SW 1271 (cell line): ENCODE data around the gene CROCC.
"Not testable (repeated sequence)": the region's sequence is repeated elsewhere in the genome, so short reads cannot be mapped to it uniquely, and the experiment has no call there.

Experiments used
- DNase-seq, 2 experiments: peaks; one replicate each; lab custom pipeline; 2025; lab: John Stamatoyannopoulos, UW

Gene CROCC

GRCh38 chr1:16916036-16916880 is 5.5 kb upstream of the CROCC start:
- DNase-seq = not testable (repeated sequence)

- DNase-seq = no peak
Measured at GRCh38 chr1:16918371-16918770, 3.4 kb upstream of the CROCC start.

GRCh38 chr1:16918936-16919665 is 2.6 kb upstream of the CROCC start:
- DNase-seq = not testable (repeated sequence)

GRCh38 chr1:16920951-16921350 is 780 bp upstream of the CROCC start:
- DNase-seq = no peak

DNA sequence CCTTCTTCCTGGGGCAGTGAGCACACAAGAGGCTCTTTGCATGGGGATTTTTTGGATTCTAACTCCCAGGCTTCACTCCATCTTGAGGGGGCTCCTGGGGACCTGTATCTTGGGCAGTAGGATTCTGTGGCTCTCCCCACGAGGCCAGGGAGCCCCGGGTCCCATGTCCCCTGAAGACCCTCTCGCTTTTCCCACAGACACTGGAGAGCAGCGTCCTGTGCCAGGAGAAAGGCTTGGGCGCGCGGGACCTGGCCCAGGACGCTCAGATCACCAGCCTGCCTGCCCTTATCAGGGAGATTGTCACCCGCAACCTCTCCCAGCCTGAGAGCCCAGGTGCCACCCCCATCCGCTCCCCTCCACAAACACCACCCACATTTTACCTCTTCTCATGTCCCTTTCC is 735 bp downstream of the CROCC start:
- no peak for DNase-seq

GRCh38 chr1:16922885-16923431 is 1.2 kb downstream of the CROCC start:
- DNase-seq = no peak

DNA sequence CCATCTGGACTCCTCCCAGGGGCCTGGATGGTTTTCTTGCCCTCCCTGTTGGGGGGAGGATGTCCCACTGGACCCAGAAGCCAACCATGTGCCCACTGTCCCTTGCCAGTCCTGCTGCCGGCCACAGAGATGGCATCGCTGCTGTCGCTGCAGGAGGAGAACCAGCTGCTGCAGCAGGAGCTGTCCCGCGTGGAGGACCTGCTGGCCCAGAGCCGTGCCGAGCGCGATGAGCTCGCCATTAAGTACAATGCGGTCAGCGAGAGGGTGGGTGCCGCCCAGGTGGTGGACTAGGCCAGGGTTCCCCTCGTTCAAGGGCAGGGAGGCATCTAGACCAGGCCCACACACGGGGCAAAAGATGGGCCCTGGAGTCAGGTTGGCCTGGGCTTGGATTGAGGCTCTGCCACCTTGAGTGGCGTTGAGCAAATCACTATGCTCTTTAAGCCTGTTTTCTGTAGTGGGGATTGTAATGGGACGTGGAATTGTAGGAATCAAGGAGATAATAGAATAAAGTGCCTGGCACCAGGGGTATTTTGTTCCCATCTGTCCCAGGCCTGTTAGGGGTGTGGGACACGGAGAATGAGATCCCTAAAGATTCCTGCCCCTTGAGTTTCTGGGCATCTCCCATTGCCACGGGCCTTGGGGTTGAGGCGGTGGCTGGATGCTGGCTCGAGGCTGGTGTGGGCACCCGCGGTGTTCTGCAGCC is 2.6 kb downstream of the CROCC start:
- no peak for DNase-seq

- no peak for DNase-seq
Measured at GRCh38 chr1:16924919-16925477, 3.3 kb downstream of the CROCC start.

GRCh38 chr1:16925635-16926490 is 4.1 kb downstream of the CROCC start:
- no peak for DNase-seq

DNA sequence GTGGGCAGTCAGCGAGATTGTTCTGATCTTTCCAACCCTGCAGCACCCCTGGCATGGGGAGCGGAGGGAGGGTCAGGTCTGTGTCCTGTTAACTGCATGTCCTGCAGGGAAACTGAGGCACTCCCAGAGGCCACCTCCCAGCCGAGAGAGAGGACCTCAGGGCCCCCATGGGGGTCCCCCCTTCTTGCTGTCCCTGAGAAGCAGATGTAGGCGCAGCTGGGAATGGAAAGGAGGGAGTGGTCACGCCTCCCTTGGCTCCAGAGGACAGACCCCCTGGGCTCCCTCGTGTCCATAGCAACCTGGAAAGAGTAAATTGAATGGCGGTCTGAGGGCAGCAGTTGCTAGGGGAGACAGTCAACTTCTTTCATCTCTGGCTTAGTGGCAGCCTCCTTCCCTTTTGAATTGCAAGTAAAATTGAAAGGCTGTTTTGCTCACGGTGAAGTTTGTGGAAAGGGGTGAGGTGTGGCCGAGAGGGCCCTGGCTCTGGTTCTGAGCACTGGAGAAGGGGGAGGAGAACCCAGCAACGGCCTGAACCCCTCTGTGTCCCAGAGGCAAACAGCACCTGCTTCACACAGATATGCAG is 4.9 kb downstream of the CROCC start:
- DNase-seq = no peak

DNA sequence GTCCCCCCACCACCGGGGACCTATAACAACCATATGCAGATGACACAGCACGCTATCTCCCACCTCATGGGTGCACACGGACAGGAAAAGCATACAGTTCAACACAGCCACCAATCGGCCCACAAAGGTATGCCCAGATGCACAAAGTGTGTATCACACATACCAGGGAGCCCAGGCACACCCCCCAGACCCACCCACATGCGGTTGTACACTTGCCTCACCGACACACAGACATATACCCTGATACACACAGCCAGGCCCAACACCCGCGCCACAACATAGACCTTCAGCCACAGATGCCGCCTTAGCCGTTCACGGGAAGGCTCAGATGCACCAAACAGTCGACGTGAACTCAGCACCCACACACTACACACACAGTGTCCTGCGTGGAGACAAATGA is 5.5 kb downstream of the CROCC start:
- no peak for DNase-seq

- DNase-seq = no peak
Measured at GRCh38 chr1:16927711-16928485, 6.2 kb downstream of the CROCC start.

DNA sequence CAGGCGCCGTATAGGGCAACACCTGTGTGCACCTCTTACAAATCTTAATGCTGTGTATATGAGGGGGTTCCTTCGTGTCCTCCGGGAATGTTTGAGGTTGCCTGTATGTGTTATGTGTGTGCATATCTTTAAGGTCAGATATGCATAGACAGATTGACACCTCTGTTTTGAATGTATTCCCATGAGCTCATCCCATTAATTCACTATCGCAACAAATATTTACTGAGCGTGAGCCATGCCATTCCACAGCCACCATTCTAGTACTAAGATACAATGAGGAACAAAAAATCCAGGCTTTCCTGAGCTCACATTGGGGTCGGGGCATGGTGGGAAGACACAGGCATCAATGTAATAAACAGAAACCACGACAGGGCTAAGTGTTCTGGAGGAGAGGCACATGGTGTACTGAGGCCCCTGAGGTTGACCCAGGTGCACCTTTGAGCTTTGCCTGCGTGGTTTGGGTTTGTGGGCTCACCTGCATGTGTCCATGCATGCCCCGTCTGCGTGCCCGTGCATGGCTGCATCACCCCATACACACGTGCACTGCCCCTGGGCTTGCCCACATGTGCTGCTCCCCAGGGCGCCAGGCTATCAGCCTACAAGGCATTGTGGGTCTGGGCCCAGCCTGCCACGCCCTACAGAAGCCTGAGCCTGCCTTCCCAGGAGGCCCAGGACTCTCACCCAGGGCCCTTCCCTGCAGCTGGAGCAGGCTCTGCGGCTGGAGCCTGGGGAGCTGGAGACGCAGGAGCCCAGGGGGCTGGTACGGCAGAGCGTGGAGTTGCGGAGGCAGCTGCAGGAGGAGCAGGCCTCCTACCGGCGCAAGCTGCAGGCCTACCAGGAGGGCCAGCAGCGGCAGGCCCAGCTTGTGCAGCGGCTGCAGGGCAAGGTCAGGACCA is 7.7 kb downstream of the CROCC start:
- DNase-seq = not testable (repeated sequence)

DNA sequence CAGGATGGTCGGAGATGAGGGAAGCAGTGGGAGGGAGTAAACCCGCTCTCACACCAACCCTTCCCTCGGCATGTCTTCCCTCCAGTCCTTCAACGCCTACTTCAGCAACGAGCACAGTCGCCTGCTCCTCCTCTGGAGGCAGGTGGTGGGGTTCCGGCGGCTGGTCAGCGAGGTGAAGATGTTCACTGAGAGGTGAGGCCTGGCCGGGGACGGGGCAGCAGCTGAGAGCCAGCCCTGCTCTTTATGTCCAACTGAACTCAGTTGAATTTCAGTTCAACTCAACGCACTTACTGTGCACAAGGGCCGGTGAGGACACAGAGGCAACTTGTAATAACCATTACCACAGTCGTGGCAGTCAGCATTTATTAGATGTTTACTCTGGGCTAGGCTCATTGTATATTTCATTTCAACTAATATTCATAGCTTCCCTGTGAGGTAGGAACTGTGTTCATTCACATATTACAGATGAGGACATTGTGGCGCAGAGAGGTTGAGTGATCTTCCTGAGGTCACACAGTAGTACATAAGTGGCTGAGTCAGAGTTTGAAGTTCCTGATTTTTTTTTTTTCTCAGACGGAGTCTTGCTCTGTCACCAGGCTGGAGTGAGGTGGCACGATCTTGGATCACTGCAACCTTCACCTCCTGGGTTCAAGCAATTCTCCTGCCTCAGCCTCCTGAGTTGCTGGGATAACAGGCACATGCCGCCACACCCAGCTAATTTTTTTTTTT is 9.6 kb downstream of the CROCC start:
- not testable (repeated sequence) for DNase-seq

GRCh38 chr1:16933945-16934344 is 12.2 kb downstream of the CROCC start:
- DNase-seq = not testable (repeated sequence)

DNA sequence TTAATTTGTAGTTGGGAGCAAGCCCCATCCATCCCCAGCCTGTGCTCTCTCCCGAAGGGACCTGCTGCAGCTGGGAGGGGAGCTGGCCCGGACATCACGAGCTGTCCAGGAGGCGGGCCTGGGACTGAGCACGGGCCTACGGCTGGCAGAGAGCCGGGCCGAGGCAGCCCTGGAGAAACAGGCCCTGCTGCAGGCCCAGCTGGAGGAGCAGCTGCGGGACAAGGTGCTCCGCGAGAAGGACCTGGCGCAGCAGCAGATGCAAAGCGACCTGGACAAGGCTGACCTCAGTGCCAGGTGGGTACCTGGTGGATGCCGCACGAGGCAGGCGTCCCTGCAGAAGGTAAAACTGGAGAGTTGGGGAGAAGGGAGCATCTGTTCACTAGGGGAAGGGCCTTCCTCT is 14.8 kb downstream of the CROCC start:
- DNase-seq = not testable (repeated sequence)

- no peak for DNase-seq
Measured at GRCh38 chr1:16938351-16939321, 16.9 kb downstream of the CROCC start.
